Measurements from ENCODE around the gene POLR1A.

The POLR1A gene

GRCh38 chr2:86072271-86072858, 33.3 kb downstream of the POLR1A start:
- no peak overlapping the region for H3K4me3 ChIP-seq (ENCODE audit: control insufficient read depth, low read depth, low read length)
- DNase-seq (ENCODE audit: low read depth) = peak; percentile 21

GRCh38 chr2:86070868-86071267, 34.8 kb downstream of the POLR1A start:
- no peak overlapping the region for H3K4me3 ChIP-seq (ENCODE audit: control insufficient read depth, low read depth, low read length)
- no peak for DNase-seq (ENCODE audit: low read depth)
- TF ChIP-seq CTCF (conservative IDR thresholded peaks at IDR 0.05; ENCODE audit: control insufficient read depth, insufficient read depth, low read depth, low read length) = no peak

More at GRCh38 chr2:86072271-86072858, 33.3 kb downstream of the POLR1A start:
- no peak for TF ChIP-seq CTCF (conservative IDR thresholded peaks at IDR 0.05; ENCODE audit: control insufficient read depth, insufficient read depth, low read depth, low read length)

GRCh38 chr2:86069783-86070339, 35.8 kb downstream of the POLR1A start:
- no peak for DNase-seq (ENCODE audit: low read depth)
- TF ChIP-seq CTCF (conservative IDR thresholded peaks at IDR 0.05; ENCODE audit: control insufficient read depth, insufficient read depth, low read depth, low read length) = no peak
- H3K4me3 ChIP-seq (ENCODE audit: control insufficient read depth, low read depth, low read length) = no peak overlapping the region

GRCh38 chr2:86069091-86069685, 36.5 kb downstream of the POLR1A start:
- TF ChIP-seq CTCF (conservative IDR thresholded peaks at IDR 0.05; ENCODE audit: control insufficient read depth, insufficient read depth, low read depth, low read length) = no peak
- H3K4me3 ChIP-seq (ENCODE audit: control insufficient read depth, low read depth, low read length) = no peak overlapping the region
- peak; percentile 58 for DNase-seq (ENCODE audit: low read depth)

- no peak for DNase-seq (ENCODE audit: low read depth)
- H3K4me3 ChIP-seq (ENCODE audit: control insufficient read depth, low read depth, low read length) = no peak overlapping the region
- no peak for TF ChIP-seq CTCF (conservative IDR thresholded peaks at IDR 0.05; ENCODE audit: control insufficient read depth, insufficient read depth, low read depth, low read length)
Observed at GRCh38 chr2:86068648-86069047, 37.0 kb downstream of the POLR1A start.

- DNase-seq (ENCODE audit: low read depth) = peak; percentile 51
Observed at GRCh38 chr2:86068136-86068588, 37.5 kb downstream of the POLR1A start.

More at GRCh38 chr2:86068136-86068588, 37.5 kb downstream of the POLR1A start:
- H3K4me3 ChIP-seq (ENCODE audit: control insufficient read depth, low read depth, low read length) = no peak overlapping the region
- TF ChIP-seq CTCF (conservative IDR thresholded peaks at IDR 0.05; ENCODE audit: control insufficient read depth, insufficient read depth, low read depth, low read length) = no peak

Data from fibroblast of mammary gland (primary cell).